SK-N-MC (cell line): Measurements from ENCODE around the gene MPP1.
"Not testable (repeated sequence)": the region's sequence is repeated elsewhere in the genome, so short reads cannot be mapped to it uniquely, and the experiment has no call there.

Source experiments
- DNase-seq: peaks from one replicate; pipeline ENCODE4 v3.0.0-alpha.2; 2011; ENCODE audit warnings: low read depth, low spot score
- H3K27ac ChIP-seq: fragments of 200-600 bp; sonication (generic); 2 replicates; pipeline ENCODE4 v1.5.1; 2016; ENCODE audit warnings: mixed run types
- H3K36me3 ChIP-seq: fragments of 200-600 bp; sonication (generic); 2 replicates; pipeline ENCODE4 v1.6.1; 2017; ENCODE audit warnings: antibody characterized with exemption, low read length, mixed read lengths; ENCODE audit not compliant: insufficient read depth
- H3K4me3 ChIP-seq: fragments of 200-600 bp; sonication (generic); 2 replicates; pipeline ENCODE4 v1.5.1; 2016
- H3K9ac ChIP-seq: fragments of 200-600 bp; sonication (generic); 2 replicates; pipeline ENCODE4 v1.8.0; 2017; ENCODE audit warnings: mixed run types, mixed read lengths; ENCODE audit not compliant: insufficient read length
- H3K9me3 ChIP-seq: fragments of 200-600 bp; sonication (generic); 2 replicates; pipeline ENCODE4 v1.6.1; 2017; ENCODE audit warnings: low read depth, mild to moderate bottlenecking, antibody characterized with exemption, low read length, moderate library complexity, mixed read lengths
- EZH2 ChIP-seq: fragments of 200-600 bp; sonication (generic); IDR thresholded peaks from one replicate; pipeline ENCODE4 v1.6.1; 2017; ENCODE audit warnings: antibody characterized with exemption
- FOXP2 ChIP-seq: optimal IDR thresholded peaks from 2 replicates; pipeline ENCODE3; 2011; ENCODE audit warnings: mild to moderate bottlenecking, moderate library complexity; ENCODE audit not compliant: insufficient read depth; ENCODE audit errors: extremely low read length, control extremely low read depth
- POLR2AphosphoS5 ChIP-seq: IDR thresholded peaks from 2 replicates; pipeline ENCODE4 v1.6.1; 2012; ENCODE audit warnings: mild to moderate bottlenecking, low read depth, low read length, borderline replicate concordance

MPP1 gene

DNA sequence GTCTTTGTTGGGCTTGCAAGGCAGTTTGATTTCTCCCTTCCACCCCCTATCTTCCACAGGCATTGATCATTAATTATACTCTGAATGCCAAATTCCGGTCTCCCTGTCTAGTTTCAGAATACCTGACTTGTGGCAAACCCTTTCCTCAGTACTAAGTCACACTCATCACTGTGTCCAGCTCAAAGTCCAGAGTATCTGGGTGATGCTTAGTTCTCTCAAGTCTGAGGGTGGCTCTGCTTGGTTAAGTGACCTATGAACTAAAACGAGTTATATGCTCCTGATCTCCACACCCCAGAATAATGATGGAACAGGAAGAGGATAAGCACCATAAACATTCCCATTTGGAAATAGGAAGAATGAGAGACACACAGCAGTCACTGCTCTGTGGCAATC is 22.7 kb upstream of the MPP1 start:
- Histone ChIP-seq H3K4me3 (no peak overlapping the region), H3K27ac (no peak overlapping the region), H3K36me3 (no peaks in the 10 kb centered on the region), H3K9me3 (no peaks in the 10 kb centered on the region), H3K9ac (no peak overlapping the region)
- DNase-seq: no peak
- TF ChIP-seq EZH2: no peak
- TF ChIP-seq POLR2AphosphoS5: no peak
- TF ChIP-seq FOXP2: no peak

DNA sequence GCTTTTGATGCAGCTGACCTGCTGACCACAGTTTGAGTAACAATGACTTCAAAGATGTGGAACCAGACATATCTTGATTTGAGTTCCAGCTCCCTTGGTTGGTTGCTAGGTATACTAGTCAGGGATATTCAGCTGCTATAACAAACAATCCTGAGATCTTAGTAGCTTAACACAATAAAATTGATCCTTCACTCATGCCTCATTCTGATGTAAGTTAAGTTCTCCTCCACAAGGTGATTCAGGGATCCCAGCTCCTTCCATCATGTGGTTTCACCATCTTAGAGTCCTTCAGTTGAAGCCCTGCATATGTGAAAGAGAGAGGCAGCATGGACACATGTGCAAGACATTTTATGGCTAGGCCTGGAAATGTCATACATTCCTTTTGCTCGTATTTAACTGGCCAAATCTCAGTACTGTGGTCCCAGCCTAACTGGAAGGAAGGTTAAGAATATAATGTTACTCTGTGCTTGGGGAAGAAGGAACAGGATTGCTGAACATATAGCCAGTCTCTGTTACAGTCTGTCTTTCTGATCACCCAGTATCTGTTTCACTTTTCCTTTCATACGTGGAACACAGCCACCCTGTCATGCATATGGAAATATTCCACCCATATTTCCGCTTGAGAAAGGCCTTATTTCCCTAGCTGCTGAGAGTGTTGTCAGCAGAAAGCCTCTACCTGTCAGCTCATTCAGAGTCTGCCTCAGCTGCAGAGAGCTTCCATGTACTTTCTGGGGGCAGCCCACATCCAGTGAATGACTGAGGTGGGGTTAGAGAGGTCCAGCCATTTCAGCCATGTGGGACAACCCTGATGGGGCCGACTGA is 22.1 kb upstream of the MPP1 start:
- H3K9ac ChIP-seq: no peak overlapping the region
- H3K27ac ChIP-seq: no peak overlapping the region
- no peak overlapping the region for H3K4me3 ChIP-seq
- TF ChIP-seq POLR2AphosphoS5 (no peak), EZH2 (no peak), FOXP2 (no peak)
- no peaks in the 10 kb centered on the region for H3K36me3 ChIP-seq
- no peaks in the 10 kb centered on the region for H3K9me3 ChIP-seq
- DNase-seq: no peak

DNA sequence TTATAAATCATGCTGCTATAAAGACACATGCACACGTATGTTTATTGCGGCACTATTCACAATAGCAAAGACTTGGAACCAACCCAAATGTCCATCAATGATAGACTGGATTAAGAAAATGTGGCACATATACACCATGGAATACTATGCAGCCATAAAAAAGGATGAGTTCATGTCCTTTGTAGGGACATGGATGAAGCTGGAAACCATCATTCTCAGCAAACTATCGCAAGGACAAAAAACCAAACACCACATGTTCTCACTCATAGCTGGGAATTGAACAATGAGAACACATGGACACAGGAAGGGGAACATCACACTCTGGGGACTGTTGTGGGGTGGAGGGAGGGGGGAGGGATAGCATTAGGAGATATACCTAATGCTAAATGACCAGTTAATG is 20.3 kb upstream of the MPP1 start:
- DNase-seq, H3K27ac ChIP-seq, H3K9ac ChIP-seq, H3K4me3 ChIP-seq, H3K36me3 ChIP-seq, H3K9me3 ChIP-seq: not testable (repeated sequence)

DNA sequence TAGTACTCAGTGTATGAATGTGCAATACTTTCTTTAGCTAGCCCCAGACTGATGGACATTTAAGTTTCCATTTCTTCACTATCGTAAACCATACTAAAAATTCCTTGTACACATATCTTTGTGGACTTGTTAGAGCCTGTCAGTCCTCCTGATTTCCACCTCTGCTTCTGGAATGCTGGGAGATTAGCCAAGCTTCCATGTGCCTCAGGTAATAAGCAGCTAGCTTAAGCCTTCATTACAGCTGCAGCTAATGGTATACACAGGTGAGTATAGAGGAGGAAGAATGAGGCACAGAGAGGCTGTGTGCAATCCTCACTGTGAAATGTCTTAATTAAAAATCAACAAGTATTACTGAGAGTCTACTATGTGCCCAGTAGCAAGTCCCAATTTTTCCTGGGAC is 19.4 kb upstream of the MPP1 start:
- Histone ChIP-seq H3K9ac (no peak overlapping the region), H3K36me3 (no peaks in the 10 kb centered on the region), H3K9me3 (no peaks in the 10 kb centered on the region), H3K4me3 (no peak overlapping the region), H3K27ac (no peak overlapping the region)
- no peak for DNase-seq
- TF ChIP-seq POLR2AphosphoS5: no peak
- TF ChIP-seq FOXP2: no peak
- no peak for TF ChIP-seq EZH2

DNA sequence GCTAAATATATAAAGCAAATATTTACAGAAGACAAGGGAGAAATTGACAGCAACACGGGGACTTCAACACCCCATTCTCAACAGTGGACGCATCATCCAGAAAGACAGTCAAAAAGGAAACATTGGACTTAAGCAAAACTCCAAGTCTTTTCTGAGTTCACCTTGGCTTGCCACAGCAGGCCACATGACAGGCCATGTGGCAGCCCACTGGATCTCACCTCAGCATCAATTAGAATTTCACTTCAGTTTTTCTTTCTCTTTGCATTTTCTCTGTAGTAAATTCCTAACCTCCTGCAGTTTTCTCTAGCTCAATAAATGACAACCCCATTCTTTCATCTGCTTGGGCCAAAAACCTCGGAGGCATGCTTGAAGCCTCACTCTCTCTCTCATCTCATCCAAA is 16.7 kb upstream of the MPP1 start:
- TF ChIP-seq POLR2AphosphoS5: no peak
- TF ChIP-seq EZH2: no peak
- no peak for TF ChIP-seq FOXP2
- no peak for DNase-seq
- no peak overlapping the region for H3K9ac ChIP-seq
- no peaks in the 10 kb centered on the region for H3K9me3 ChIP-seq
- no peak overlapping the region for H3K4me3 ChIP-seq
- no peak overlapping the region for H3K27ac ChIP-seq
- H3K36me3 ChIP-seq: no peaks in the 10 kb centered on the region

DNA sequence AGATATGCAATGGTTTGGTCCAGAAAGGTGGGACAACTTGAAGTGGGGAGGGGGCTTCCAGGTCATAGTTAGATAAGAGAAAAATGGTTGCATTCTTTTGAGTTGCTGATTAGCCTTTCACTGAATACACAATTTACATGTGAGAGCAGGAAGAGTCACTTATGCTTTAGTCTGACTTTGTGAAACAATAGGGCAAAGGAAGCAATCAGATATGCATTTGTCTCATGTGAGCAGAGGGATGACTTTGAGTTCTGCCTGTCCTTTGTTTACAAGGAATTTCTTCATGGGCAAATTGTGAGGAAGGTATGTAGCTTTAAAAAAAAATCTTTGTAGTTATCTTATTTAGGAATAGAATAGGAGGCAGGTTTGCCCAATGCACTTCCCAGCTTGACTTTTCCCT is 16.2 kb upstream of the MPP1 start:
- no peak for TF ChIP-seq EZH2
- no peak for TF ChIP-seq POLR2AphosphoS5
- no peak for TF ChIP-seq FOXP2
- no peaks in the 10 kb centered on the region for H3K36me3 ChIP-seq
- no peaks in the 10 kb centered on the region for H3K9me3 ChIP-seq
- H3K4me3 ChIP-seq: no peak overlapping the region
- no peak overlapping the region for H3K27ac ChIP-seq
- DNase-seq: no peak
- no peak overlapping the region for H3K9ac ChIP-seq

DNA sequence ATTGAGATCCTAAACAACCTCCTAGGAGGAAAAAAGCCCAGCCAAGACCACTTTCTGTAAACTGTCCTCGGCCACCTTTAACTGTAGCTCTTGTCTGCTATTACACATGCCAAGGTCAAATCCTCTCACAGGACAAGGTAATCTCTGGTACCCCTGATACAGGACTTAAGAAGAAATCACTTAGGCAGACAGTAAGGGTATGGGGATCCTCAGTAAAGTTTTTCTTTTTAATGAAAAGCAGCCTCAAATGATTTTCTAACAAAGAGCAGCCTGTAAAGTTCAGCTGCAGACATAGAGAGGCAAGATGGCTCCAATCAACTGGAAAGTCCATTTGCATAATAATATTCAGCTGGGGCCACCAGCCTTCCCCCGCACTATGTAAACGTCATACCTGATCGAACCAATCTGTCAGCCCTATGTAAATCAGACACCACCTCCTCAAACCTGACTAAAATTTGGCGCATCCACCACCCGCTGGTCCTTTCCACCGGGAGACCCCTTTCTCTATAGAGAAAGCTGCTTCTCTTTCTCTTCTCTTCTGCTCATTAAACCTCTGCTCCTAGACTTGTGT is 14.6 kb upstream of the MPP1 start:
- DNase-seq: no peak
- H3K9me3 ChIP-seq: no peaks in the 10 kb centered on the region
- H3K9ac ChIP-seq: no peak overlapping the region
- H3K36me3 ChIP-seq: no peaks in the 10 kb centered on the region
- no peak for TF ChIP-seq EZH2
- TF ChIP-seq FOXP2: no peak
- no peak for TF ChIP-seq POLR2AphosphoS5
- H3K27ac ChIP-seq: no peak overlapping the region
- H3K4me3 ChIP-seq: no peak overlapping the region

DNA sequence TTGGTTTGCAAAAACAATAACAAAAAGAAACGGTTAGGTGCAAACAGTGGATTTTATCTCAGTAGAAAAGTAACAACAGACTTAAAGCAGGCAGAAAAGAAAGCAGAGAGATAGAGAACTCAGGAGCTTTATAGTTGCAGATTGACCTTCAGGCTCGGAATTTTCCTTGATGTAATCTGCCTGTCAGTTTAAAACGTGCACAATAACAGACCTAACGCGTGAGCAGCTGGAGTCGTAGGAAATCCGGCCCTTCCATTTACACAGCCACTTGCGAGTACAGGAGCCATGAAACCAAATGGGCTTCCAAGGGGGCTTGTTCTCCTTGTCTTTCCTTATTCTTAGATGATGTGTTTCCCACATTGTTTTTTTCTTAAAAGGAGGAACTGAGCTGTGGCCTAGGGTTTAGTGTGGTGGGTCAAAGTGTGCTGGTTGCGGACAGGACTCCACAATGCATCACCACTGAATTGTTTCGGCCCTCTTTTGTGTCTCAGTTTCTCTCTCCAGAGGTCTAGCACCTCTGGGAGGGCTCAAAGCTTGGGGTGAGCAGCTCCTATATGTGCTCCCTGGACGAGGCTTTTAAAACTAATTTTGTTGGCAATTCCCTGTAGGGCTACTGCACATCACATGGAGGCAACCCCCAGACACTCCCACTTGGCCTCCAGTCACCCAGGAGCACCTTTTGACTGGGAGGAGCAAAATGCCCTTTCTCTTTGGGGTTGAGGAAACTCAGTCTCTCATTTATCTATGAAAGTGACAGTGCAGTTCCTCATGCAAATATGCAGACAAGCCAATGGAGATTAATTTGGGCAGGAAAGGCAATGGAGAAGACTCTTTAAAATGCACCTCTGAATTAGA is 13.9 kb upstream of the MPP1 start:
- TF ChIP-seq EZH2: no peak
- TF ChIP-seq FOXP2: no peak
- TF ChIP-seq POLR2AphosphoS5: no peak
- Histone ChIP-seq H3K4me3 (no peak overlapping the region), H3K27ac (no peak overlapping the region), H3K9ac (no peak overlapping the region), H3K36me3 (no peaks in the 10 kb centered on the region), H3K9me3 (no peaks in the 10 kb centered on the region)
- DNase-seq: no peak

DNA sequence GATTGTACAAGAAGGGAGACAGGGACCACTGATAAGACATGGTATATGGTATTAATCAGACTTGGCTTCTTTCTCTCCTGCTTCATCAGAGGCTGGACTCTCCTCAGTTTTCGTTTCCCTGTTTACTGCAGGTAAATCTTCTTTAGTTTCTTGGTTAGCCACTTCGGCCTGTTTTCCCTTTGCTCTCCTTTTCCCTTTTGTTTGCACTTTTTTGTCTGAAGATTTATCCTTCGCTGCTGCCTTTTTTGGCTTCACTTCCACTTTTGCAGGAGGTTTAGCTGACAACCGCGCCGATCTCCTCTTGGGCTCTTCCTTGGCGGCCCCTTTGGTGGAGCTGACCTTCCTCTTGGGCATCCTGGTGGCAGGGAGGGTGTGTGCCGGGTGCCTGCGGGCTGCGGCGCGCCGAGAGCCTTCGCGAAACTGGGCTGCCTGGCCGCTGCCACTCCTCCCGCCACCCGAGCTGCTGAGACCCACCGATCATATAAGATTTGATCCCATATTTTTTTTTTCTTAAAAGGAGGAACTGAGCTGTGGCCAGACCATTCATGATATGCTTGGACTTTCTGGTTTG is 11.8 kb upstream of the MPP1 start:
- not testable (repeated sequence) for H3K27ac ChIP-seq, H3K9ac ChIP-seq, H3K4me3 ChIP-seq, DNase-seq, H3K9me3 ChIP-seq, H3K36me3 ChIP-seq

DNA sequence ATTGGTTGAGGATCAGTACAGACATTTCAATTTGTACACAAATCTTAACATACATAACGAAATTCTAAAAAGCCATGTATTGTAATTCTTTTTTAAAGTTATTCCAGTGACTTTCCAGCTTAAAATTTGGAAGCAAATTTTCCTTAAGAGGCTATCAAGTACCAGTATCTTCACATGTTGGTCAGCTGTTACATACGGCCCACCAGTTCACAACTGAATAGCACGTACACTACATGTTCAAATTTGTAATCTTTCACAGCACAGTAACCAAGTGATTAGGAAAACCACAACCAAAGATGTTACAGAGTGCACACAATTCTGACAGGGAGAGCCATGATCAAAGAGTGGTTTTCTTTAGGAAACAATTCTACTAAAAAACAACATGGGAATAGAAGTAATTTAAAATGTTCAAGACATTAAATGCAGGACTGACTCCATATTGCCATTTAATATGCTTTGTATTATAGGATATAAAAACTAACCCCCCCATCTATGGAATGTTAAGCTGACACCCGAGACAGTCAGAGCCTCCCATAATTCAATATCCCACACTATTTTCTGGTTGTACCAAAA is 11.1 kb upstream of the MPP1 start:
- H3K9ac ChIP-seq, H3K4me3 ChIP-seq, H3K36me3 ChIP-seq, DNase-seq, H3K9me3 ChIP-seq, H3K27ac ChIP-seq: not testable (repeated sequence)
